NCI-H526 (cell line): ENCODE data around the gene PPP2R5D.
A peak's percentile ranks its signal among the peaks of the same experiment; 100 is the strongest.

ENCODE experiments used
- DNase-seq, 2 experiments: peaks; one replicate each; lab custom pipeline; 2025; lab: John Stamatoyannopoulos, UW

PPP2R5D gene

GRCh38 chr6:43059168-43060033 is 75.0 kb downstream of the PPP2R5D start, which contains the start of the genes KLC4 and MRPL2:
KLC4 (plus strand) TSS chr6:43059631; CDS start chr6:43061336, 1,705 bp downstream.
MRPL2 (minus strand) TSS chr6:43059434; CDS start chr6:43059381, 53 bp downstream.
- DNase-seq: peak; percentile 97 to 99

DNA sequence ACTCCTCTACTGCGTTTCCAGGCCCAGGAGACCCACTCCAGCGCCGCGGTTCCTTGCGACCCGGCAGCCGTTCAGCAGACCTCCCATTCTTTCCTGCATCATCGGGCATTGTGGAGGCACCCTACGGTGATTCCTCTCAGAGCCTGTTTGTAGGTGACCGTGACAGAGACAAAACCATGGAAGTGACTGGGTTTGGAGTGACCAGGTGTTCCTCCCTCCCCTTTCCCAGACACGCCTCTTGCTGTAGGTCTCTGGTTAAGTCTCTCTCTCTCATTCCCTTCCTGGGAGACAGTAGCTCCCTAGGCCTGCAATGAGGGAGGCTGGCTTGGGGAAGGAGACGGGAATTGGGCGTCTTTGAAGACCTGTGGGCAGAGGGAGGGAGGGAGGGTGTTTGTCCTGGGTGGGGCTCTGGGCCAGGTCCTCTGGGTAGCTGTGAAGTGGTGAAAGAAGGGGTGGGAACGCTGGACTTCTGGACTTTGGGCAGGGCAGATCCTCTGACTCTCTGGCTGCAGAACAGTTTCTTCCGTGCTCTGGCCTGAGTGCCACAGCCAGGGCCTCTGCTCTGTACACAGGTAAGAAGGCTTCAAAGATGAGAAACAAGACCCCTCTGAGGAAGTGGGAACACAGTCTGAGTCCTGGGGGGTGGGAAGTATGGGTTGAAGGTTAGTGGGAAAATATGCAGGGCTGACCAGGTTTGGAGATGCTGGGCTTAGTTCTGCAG is 75.8 kb downstream of the PPP2R5D start:
- DNase-seq: peak in 1 of 2 experiments; percentile 19

- no peak for DNase-seq
These were observed 76.6 kb downstream of the PPP2R5D start for GRCh38 chr6:43060755-43061633.

DNA sequence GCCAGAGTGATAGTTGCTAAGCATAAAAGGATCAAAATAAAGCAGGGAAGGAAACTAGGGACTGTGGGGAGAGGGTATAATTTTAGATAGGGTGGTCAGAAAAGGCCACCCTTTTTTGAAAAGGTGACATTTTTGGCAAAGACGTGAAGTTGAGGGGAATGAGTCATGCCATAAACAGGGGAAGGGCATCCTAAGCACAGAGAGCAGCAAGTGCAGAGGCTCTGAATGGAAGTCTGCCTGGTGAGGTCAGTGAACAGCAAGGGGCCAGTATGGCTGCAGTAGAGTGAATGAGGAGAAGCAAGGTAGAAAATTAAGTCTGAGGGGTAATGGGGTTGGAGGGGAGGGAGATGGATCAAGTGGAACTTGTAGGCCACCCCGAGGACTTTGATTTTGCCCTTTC is 77.5 kb downstream of the PPP2R5D start:
- no peak for DNase-seq
